HG02623 (cell line): ENCODE measurements around the gene CYP26B1.

ENCODE experiments used
- ATAC-seq: cut with Tn5 transposase; IDR thresholded peaks from one replicate; pipeline ENCODE4 v1.9.1; 2021; ENCODE audit warnings: moderate library complexity; ENCODE audit not compliant: unreplicated experiment

Gene CYP26B1

DNA sequence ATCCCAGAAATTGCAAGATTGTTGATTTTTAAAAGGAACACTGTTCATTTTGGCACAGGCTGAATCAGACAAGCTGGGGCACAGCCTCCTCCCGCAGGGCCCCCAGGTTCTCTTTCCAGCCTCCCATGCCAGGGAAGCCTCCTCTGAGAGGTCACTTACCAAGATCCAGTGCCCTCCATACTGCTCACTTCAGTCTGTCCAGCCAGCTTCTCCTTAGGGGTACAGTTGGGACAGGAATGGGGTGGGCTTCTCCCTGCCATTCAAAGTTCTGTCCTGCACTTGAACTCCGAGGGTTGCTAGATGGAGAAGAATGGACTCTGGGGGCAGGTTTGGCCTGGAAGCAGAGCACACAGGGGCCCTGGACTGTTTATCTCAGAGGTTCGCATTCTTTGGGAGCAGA is 7.5 kb upstream of the CYP26B1 start:
- ATAC-seq, result no peak

DNA sequence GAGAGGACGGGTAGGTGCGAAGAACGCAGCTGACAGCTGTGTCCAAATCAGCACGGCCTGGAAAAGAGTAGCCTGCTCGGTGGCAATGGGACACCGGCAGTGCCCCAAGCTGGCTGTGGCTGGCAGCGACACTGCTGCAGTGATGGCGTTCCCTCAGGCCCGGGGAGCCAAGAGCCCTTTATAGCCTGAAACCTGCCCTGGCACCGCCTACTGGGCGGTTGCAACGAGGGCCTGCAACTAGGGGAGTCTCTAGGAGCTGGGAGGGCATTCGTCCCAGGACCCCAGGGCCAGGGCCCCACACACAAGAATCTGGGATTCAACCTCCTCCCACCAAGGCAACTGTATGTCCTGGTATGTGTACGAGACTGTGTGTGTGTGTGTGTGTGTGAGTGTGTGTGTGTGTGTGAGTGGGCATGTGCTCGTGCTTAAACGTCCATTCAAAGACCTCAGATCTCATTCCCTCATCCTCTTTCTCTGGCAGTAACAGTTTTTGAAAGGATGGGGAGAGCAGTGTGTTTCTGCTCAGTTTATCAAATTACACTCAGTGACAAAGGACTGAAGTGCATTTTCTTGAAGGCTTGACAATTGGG is 6.8 kb upstream of the CYP26B1 start:
- no peak for ATAC-seq

DNA sequence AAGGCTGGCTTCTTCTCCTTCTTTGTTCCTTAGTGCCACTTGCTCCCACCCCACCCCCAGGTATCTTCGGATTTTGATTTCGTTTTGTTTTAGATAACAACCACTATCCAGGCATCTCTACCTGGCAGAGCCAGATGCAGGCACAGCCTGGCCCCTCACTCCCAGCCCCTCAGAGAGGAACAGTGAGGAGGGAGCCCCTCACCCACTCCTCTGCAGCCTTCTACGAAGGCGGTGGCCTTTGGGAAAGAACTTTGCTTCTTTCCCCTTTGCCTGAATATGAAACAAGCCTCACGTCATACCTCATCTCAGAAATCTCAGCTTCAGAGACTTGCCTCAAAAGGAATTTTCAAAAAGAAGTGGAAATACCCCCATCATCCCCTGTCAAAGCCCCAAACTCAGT is 6.3 kb upstream of the CYP26B1 start:
- ATAC-seq, result no peak

DNA sequence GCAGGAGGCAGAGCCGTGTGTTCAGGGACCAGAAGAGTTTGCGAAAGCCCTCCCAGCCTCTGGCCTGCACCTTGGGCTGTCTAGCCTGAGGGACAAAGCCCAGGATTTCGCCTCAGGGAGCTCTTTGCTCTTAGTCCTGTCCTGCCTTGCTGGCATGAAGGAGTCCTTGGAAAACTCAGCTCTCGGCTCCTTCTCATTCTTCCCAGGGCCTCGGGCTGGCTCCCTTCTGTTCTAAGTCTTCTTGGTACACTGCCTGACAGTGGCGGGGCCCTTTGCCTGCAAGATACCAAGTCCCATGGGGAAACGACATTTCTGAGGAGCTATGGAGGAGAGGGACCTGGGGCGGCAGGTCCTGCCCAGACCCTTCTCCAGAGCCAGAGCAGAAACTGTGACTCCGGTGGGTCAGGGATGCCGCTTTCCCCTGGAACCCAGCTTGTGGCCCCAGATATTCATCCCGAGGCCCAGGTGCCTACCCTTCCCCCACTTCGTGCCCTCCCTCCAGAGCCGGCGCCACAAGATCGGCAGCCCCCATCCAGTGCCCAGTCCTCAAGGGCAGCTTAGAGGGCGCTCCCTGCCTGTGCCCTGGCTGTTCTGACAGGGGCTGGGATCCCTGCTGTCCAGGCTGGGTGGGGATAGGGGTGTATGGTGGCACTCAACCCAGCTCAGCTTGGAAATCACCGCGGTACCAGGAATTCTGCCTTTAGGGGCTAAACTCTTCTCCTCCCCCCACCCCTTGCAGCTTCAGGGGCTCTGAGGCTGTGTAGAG is 5.5 kb upstream of the CYP26B1 start:
- ATAC-seq, result no peak

DNA sequence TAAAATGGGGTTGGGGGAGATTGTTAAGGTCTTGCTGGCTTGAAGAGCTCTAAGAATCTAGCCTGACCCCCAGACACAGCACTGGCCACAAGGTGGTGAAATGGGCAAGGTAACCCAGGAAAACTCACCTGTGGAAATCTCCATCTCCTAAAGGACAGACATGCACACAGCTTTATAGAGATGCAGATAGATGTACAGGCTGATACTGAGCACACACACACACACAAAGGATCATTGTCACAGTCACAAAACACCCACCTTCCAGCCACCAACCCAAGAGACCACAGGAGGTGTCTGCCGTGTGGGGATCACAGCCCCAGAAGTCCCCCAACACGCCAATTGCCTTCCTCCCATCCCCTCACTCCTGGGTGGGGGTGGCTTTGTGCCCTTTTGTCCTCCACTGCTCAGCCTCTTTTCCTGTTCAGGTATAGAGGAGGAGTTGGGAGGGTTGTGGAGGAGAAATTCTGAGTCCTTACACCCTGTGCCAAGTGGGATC is 3.2 kb upstream of the CYP26B1 start:
- ATAC-seq, result no peak

DNA sequence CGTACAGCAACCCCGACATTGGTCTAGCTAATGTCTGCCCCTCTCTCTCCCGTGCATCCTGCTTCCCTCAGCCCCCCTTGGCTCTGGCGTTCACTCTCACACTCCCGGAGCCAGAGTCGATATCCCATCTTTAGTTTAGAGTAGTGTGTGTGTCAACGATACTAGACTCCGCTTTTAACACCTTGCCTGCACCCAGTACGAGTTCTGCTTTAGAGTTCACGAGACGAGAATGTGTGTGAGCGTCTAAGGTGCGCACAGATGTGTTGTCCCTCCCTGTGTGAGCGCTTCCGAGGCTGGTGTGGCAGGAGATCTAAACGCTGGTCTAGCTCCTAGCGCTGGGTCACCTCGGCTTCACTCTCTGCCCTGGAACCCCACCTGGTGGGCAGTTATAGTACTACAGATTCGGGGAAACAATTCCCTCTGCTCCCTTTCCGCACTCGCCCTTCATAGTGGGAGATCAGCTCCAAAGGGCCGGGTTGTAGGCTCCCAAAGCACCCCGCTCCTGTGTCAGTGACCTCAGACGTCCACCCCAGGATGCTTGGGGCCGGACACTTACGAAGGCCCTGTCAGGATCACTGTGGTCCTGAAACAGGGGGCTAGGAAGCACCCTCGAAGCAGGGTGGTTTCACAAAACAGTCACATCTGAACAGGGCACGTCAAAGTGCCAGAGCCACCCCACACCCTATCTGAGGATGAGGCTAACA is 2.6 kb upstream of the CYP26B1 start:
- ATAC-seq, result peak; percentile 63

DNA sequence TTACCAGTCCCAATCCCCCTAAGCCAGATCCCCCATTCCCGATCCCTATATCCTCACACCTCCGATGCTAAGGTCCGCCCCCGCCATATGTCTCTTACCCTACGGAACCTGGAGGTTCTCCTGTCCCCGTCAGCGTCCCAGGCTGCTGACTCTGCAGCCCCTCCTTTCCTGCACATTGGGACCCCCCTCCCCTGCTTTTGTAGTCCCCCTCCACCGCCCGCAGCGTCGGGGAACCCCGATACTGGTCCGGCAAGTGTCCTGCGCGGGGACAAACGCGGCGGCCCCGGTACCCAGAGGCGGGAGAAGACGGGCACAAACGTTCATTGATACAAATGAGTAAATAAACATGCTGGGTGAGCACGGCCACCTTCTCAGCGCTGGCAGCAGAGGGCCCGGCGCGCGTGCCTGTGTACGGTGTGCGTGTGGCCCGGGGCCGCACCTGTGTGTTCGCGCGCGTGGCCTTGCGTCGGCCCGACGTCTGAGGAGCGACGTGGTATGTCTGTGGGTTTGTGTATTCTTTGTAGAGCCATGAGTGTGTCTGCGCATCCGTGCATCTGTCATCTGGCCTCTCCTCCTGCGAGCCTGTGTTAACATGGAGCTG is 2.0 kb upstream of the CYP26B1 start:
- no peak for ATAC-seq

DNA sequence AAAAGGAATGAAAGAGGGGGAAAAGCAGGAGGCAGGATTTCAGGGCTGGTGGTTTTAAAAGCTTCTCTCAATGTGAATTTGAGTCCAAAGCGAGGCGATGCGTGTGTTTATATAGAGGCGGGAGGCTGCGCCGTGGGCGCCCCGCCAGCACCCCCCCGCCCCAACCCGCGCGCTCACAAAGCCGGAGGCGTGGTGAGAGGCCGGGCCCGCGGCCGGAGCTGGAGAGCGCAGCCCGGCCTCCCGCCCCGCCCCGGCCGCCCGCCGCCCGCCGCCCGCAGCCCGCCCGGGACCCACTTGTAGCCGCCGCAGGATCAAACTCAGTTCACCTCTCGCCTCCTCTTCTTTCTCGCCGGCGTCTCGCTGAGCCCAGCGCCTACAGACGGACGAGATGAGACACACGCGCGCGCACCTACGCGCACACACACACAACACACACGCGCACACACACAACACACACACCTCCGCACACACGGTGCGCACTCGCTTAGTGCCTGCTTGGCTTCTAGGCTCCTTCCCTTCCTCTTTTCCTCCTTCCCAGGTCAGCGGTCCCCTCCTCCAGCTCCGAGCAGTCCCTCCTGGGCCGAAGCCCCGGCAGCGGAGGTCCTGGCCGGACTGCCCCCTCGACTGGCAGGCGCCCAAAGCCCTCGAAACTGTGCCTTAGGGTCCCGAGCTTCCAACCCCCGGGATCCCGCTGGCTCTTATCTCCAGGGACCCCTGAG is 1.3 kb upstream of the CYP26B1 start:
- no peak for ATAC-seq

DNA sequence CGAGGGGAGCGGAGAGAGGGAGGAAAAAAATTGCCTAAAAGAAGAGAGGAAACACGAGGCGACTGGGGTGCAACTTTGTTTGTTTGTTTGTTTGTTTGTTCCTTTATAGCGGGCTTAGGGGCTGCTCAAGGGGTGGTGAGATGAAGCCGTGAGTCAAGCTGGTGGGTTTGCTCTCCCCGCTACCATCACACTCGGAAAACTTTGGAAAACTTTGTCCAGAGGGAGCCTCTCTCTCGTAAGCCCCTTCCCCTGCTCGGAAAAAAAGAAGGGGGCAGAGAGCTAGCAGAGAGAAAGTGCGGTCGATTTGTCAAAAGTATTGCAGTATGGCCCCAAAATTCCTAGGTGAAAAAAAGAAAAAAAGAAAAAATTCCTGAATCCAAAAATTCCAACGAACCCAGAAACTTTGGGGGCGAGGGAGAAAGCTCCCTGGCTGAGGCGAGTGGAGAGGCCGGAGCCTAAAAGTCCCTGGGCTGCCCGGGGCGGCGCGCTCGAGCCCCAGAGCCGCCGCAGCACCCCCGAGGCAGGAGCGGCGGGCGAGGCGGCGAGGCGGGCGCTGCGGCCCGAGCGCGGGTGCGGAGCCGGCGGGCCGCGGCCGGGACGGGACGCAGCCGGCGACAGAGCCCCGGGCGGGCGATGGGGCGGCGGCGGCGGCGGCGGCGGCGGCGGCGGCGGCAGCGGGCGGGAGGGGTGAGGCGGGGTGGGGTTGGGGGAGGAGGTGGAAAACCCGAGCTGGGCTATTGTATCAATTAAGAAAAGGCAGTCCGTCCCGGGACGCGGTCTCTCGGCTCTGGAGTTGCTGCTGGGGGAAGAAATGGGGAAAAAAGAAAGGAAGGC is 558 bp upstream of the CYP26B1 start:
- no peak for ATAC-seq

DNA sequence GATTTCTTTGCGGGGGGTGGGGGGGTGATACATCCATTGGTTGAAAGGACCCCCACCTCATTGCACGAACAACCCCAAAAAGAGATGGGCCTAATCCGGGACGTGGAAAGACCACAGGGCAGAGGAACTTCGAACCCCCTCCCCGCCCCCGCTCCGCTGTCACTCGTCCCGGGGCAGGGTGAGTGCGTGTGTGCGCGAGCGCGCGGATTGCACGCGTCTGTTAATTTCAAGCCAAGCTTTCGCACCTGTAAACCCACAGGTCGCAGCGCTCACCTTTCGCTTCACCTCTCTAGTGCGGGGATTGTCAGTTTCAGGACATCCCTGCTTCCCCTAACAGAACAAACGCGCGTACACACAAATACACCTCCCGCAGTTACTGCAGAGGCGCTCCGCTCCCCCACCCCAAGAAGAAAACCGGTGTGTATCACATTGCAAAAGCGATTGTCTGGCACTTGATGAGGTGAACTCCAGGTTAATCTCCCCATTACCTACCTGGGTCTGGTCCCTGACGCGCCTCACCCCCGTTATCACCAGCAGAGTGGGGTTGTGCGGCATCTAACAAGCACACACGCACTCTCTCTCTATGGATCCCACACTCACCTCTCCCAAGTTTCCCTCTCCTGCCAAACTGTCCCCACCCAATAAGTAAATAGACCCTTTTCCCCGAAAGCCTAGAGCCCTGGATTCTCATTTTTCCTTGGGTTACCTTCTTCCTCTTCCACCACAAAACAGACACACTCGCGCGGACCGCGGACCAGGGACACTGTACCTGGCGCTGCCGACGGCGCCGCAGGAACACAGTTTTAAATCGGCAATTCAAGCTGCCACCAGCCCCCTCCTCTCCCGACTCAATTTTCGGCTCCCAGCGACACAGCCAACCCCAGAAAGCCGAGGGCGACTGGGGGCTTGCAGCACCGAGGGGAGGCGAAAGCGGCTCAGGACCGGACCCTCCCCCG is 1.0 kb downstream of the CYP26B1 start:
- ATAC-seq, result no peak

DNA sequence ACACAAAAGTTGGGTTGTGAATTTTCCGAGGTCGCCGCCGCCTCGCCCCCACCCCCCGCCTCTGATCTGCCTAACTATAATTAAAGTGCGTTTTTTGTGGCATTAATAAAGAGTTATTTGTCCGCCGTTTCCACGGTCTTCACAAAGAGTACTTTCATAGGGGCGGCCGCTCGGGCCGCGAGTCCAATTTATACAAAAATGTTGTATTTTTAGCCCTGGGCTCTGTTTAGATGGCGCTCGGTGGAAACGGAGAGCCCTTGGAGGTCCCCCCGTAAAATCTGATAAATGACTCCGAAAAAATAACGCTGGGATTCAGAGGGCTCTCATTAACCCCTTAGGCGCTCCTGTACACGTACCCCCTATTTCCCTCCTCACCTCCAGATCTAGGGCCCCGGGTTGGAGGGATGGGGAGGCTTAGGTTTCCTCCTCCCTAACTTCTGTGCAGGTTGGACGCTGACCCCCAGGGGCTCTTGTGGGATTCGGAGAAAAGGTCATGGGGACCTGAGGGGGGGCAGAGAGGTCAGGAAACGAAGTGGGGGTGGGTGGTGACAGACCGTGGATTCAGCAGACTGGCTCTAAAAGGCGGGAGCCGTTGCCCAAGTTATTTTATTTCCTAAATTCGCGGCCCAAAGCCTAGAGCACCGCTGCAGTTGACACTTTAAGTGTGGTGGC is 1.9 kb downstream of the CYP26B1 start:
- no peak for ATAC-seq

DNA sequence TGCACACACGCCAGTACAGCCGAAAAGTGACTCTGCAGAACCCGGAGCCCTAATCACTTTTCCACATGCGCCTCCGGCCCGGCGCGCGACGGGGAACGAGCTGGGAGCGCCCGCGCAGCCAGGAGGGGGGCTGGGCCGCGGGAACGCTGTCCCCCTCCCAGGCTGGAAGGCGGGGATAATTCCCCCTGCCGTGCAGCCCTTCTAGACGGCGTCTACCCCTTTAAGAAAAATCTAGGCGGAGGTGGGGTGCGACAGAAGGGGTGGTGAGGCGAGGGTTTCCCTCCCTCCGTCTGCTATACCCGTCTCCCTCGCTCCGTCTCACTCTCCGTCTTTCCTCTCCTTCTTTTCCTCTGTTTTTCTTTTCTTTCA is 2.4 kb downstream of the CYP26B1 start:
- no peak for ATAC-seq

DNA sequence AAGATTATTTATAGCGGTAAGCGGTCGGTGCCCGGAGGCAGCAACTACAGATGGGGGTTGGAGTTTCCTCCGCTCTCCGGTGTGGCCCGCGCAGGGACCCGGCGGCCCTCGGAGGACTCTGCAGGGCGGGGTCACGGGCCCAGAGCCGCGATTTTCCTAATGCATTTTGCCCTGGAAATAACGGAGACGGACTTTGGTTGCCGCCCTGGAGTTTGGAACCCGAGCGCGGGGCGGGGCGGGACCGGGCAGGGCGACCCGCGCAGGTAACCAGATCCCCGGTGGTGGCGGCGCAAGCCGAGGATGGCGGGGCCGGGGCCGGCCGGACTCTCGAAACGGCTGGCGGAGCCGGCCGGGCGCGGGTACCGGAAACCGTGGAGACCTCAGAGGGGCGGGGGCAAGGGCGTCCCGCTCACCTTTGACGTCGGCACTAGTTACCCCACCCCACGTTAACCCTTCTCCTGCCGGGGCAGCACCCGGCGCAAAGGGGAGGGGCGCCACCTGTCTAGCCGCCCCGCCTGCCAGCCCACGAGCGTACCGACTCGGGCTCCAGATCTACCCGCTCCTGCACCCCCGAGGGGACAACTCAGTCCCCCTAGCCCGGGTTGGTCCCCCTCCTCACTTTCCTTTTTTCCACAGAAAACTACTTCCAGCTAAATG is 2.9 kb downstream of the CYP26B1 start:
- ATAC-seq, result no peak

DNA sequence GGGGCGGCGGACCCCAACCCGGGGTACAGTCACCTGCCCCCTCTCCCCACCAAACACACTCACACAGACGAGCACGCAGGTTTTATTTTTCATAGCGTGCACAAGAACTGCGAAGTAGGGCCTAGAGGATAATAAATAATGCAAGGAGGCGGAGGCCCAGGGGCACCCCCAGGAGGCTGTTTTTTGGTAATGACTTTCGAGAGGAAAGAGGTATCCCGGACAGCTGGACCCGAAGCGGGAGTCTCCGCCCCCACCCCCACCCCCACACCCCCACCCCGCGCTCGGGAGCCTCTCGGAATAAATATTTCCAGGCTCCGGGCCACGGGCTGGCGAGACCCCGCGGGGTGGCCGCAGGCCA is 3.4 kb downstream of the CYP26B1 start:
- ATAC-seq, result no peak

DNA sequence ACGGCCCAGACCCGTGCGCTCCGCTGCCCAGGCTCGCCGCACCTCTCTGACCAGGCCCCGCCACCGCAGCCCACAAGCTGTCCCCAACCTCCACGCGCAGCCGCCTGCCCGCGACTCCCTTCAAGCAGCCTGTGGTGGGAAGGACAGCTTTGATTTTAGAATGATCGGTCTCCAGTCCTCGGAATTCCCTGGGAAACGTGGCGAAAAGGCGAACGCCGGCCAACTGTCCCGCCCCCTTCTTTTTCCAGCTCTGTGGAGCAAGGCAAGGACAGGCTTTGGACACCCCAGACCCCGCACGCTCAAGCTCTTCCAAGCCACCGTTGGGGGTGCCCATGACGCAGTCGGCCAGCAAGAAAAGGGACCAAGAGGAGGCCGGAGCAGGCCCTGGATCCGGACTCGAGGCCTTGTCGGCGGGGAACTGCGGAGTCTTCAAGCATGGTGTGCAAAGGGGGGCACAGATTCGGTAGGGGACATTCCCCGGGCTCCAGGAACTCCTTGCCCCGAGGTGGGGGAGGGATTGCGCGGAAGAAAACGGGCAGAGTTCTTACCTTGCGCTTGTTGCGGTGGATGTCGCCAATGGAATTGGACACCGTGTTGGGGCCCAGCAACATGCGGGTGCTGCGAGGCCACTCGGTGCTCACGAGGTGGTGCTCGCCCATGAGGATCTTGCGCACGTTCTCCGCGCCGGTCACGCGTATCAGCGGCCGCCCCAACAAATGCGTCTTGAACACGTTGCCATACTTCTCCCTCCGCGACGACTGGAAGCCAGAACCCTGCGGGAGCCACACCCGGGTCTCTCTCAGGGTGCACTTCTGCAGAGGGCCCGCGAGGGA is 4.0 kb downstream of the CYP26B1 start:
- ATAC-seq, result no peak

DNA sequence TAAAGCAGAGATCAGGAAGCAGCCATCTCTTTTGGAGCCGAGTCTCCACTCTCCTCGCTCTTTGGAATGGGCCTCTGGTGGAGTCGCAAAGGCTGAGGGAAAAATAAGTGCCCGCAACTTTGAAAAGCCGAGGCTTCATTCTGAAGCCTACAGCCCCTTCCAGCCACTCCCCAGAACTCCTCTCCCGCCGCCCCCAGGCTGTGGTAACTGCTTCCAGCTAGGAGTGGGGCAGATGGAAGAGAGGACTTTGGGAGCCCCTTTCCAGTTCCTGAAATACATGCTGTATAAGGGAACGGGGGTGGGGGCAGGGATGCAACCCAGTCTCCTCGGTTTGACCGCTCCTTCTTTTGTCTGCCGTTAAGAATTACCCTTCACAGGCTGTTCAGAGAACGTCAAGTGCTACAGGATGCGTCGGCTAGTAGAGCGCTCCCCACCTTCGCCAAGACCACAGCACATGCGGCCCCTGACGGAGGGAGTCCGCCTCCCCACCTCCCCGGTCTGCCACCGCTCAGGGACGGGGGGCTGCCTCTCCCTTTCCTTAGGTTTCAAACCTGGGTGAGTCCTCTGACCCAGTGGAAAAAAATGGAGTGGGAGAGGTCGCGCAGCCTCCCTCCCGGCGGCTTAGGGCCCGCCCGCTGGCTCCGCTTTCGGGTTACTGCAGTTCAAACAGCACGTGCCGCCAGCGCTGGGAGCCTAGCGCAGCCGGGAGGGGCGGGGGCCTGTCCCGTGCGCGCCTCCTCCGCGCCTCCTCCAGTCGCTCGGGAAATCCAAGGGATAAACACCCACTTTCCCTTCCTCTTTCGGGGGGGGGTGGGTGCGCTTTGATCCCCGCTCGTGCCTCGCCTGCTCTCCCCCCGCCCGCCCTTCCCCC is 4.9 kb downstream of the CYP26B1 start:
- ATAC-seq, result no peak
